ENCODE data around the gene SYPL2.

SYPL2 gene

DNA sequence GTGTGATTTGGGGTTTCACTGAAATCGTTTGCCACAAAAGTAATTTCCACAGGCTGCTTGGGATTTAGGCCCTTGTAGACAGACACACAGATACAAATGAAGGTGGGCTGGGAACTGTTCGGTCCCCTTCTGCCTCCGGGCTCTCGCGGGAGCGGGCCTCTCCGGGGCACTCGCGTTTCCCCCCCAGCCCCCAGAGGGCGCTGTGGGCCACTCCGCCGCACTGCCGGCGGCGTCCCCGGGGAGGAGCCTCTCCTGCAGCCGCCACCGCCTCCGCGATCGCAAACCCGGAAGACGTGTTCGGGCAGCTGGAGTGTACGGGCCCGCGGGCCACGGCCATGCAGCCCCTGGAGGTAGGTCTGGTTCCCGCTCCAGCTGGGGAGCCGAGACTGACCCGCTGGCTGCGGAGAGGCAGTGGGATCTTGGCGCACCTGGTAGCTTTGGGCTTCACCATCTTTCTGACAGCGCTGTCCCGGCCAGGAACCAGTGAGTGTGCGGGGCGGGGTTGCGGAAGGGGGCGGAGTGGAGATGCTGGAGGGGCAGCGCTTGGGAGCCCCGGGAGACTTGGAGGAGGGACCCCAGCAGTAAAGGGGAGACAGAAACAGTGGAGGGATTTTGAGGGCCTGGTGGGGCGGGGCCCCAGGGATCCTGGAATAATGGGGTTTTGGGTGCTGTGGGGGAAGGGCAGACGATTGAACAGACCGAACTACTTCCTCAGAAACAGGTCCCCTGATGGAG is 27.6 kb downstream of the SYPL2 start, which contains the start of gene CYB561D1:
Gene CYB561D1, plus strand, starts transcription at position 290 of the 735 bp plus-strand sequence. Its CDS starts 46 bp downstream, at position 336.
- peak; percentile 52 for DNase-seq (ENCODE audit: low read depth)
- TF ChIP-seq, protein P1, sequence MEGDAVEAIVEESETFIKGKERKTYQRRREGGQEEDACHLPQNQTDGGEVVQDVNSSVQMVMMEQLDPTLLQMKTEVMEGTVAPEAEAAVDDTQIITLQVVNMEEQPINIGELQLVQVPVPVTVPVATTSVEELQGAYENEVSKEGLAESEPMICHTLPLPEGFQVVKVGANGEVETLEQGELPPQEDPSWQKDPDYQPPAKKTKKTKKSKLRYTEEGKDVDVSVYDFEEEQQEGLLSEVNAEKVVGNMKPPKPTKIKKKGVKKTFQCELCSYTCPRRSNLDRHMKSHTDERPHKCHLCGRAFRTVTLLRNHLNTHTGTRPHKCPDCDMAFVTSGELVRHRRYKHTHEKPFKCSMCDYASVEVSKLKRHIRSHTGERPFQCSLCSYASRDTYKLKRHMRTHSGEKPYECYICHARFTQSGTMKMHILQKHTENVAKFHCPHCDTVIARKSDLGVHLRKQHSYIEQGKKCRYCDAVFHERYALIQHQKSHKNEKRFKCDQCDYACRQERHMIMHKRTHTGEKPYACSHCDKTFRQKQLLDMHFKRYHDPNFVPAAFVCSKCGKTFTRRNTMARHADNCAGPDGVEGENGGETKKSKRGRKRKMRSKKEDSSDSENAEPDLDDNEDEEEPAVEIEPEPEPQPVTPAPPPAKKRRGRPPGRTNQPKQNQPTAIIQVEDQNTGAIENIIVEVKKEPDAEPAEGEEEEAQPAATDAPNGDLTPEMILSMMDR (IDR thresholded peaks at IDR 0.05; ENCODE audit: low read depth, low read length, missing control alignments), result peak; percentile 96
- peak within 1 kb of the TSS; percentile 98 for H3K4me3 ChIP-seq (ENCODE audit: low read depth, low read length)
- in situ Hi-C loops (cut with HindIII; ENCODE audit: low sequenced_read_pairs), result loop anchor here (5.0 kb wide), 1 partner anchor 43 kb away; the partner anchor contains the start of gene GPR61

DNA sequence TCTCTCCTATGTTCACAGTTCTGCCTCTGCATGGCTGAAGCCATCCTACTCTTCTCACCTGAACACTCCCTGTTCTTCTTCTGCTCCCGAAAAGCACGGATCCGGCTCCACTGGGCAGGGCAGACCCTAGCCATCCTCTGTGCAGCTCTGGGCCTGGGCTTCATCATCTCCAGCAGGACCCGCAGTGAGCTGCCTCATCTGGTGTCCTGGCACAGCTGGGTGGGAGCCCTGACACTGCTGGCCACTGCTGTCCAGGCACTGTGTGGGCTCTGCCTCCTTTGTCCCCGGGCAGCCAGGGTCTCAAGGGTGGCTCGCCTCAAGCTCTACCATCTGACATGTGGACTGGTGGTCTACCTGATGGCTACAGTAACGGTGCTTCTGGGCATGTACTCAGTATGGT is 29.4 kb downstream of the SYPL2 start:
- TF ChIP-seq, protein P1 (IDR thresholded peaks at IDR 0.05; ENCODE audit: low read depth, low read length, missing control alignments), result no peak
- H3K4me3 ChIP-seq (ENCODE audit: low read depth, low read length), result no peak overlapping the region
- no peak for DNase-seq (ENCODE audit: low read depth)
- in situ Hi-C loops (cut with HindIII; ENCODE audit: low sequenced_read_pairs), result no loop called here

GRCh38 chr1:109497449-109498160 is 31.3 kb downstream of the SYPL2 start:
- in situ Hi-C loops (cut with HindIII; ENCODE audit: low sequenced_read_pairs), result no loop called here
- DNase-seq (ENCODE audit: low read depth), result no peak
- TF ChIP-seq, protein P1 (IDR thresholded peaks at IDR 0.05; ENCODE audit: low read depth, low read length, missing control alignments), result no peak
- H3K4me3 ChIP-seq (ENCODE audit: low read depth, low read length), result no peak overlapping the region

GRCh38 chr1:109498161-109498801 is 31.9 kb downstream of the SYPL2 start:
- TF ChIP-seq, protein P1 (IDR thresholded peaks at IDR 0.05; ENCODE audit: low read depth, low read length, missing control alignments), result peak; percentile 64
- in situ Hi-C loops (cut with HindIII; ENCODE audit: low sequenced_read_pairs), result no loop called here
- no peak overlapping the region for H3K4me3 ChIP-seq (ENCODE audit: low read depth, low read length)
- no peak for DNase-seq (ENCODE audit: low read depth)

GRCh38 chr1:109499081-109499480 is 32.7 kb downstream of the SYPL2 start:
- H3K4me3 ChIP-seq (ENCODE audit: low read depth, low read length), result no peak overlapping the region
- TF ChIP-seq, protein P1 (IDR thresholded peaks at IDR 0.05; ENCODE audit: low read depth, low read length, missing control alignments), result no peak
- in situ Hi-C loops (cut with HindIII; ENCODE audit: low sequenced_read_pairs), result no loop called here
- no peak for DNase-seq (ENCODE audit: low read depth)

Measured in astrocyte of the cerebellum (primary cell).